Heart right ventricle (tissue), 16 donors: ENCODE data around the gene PGRMC2. TPM values are rescaled to one million over a fixed set of nuclear protein-coding genes. Genes with fewer than 3 reads are reported as not detected.
"Not testable (repeated sequence)": the region's sequence is repeated elsewhere in the genome, so short reads cannot be mapped to it uniquely, and the experiment has no call there.

ENCODE experiments used
- ATAC-seq, 8 donors: fragments of 200-7000 bp; cut with Tn5 transposase; one replicate each; pipeline ENCODE4 v1.9.1; 2020; ENCODE audit warnings: mild to moderate bottlenecking in 8 of 8, moderate library complexity in 8 of 8, moderate number of reproducible peaks in 1 of 8
- DNase-seq, 2 donors: peaks; one replicate each; pipeline ENCODE4 v3.0.0-alpha.2; 2020
- H3K27ac ChIP-seq, 10 donors: fragments of 200-600 bp; sonication (generic) in 2 of 10; one replicate each; pipeline versions ENCODE4 v1.5.0 to v1.8.0; 2020 to 2022; ENCODE audit warnings: mild to moderate bottlenecking in 3 of 10
- H3K27me3 ChIP-seq, 7 donors: fragments of 200-600 bp; one replicate each; pipeline ENCODE4 v1.8.0; 2021 to 2022; ENCODE audit warnings: mild to moderate bottlenecking in 2 of 7
- H3K36me3 ChIP-seq, 9 donors: fragments of 200-600 bp; sonication (generic) in 1 of 9; one replicate each; pipeline versions ENCODE4 v1.5.0 to v1.8.0; 2020 to 2022; ENCODE audit warnings: mild to moderate bottlenecking in 2 of 9
- H3K4me1 ChIP-seq, 9 donors: fragments of 200-600 bp; sonication (generic) in 1 of 9; one replicate each; pipeline versions ENCODE4 v1.5.0 to v1.8.0; 2020 to 2022; ENCODE audit warnings: mild to moderate bottlenecking in 4 of 9
- H3K4me3 ChIP-seq, 10 donors: fragments of 200-600 bp; sonication (generic) in 2 of 10; one replicate each; pipeline versions ENCODE4 v1.5.0 to v1.8.0; 2020 to 2022; ENCODE audit warnings: mild to moderate bottlenecking in 7 of 10, moderate library complexity in 2 of 10
- H3K9me3 ChIP-seq, 11 donors: fragments of 200-600 bp in 10 of 11; sonication (generic) in 2 of 11; one replicate each; pipeline versions ENCODE4 v1.5.0 to v1.8.0; 2013 to 2022; ENCODE audit warnings: mild to moderate bottlenecking in 2 of 11, control low read depth in 1 of 11, moderate library complexity in 1 of 11
- CTCF ChIP-seq, 9 donors: fragments of 200-600 bp; sonication (generic) in 2 of 9; IDR thresholded peaks; one replicate each; pipeline versions ENCODE4 v1.5.0 to v1.8.0; 2021 to 2022; ENCODE audit warnings: antibody characterized with exemption in 9 of 9, mild to moderate bottlenecking in 5 of 9, moderate library complexity in 1 of 9
- WGBS, 2 donors: extraction: QIAGEN DNeasy Blood & Tissue Kit; methylation state at CpG; one replicate each; pipeline ENCODE4 v1.1.7; 2013; ENCODE audit warnings: inconsistent platforms in 1 of 2; 5-methylcytosine and 5-hydroxymethylcytosine counted together
- intact Hi-C, 10 donors: fragments of 100-400 bp; cut with DNase I; formaldehyde crosslinking; loops; one replicate each; pipeline versions ENCODE4 v1.11.1 to v1.14.2; 2022
- polyA plus RNA-seq, 2 donors: library from polyadenylated mRNA; stranded (reverse); fragments of 200-250 nt; gene quantifications; one replicate each; pipeline ENCODE4 v1.2.3, GENCODE V29; 2013
- total RNA-seq, 10 donors: library from RNA; stranded (reverse); fragmentation: NEBNext Ultra II Directional in 3 of 10; extraction: Animal tissue kit (Norgen Biotek cat#: 25700) in 3 of 10; gene quantifications; one replicate each; pipeline versions ENCODE4 v1.2.1 to v1.2.4, GENCODE V29; 2021 to 2023
- donor health status: Arrhythmogenic right ventricular cardiomyopathy.
- donor health status: ischemic (EF 13 %, LVEDD 7.1; RV severe dilation, severe dysfunction).
- donor health status: healthy with polysubstance abuse.
- donor health status: DM: no; HTN: yes; CAD: no.
- donor health status: DM: no; HTN: no; CAD: no.
- donor health status: ischemic (EF 25% LVEDD 6.9; RV normal size, moderate dysfunction).
- donor health status: ischemic (EF 25% LVEDD 5.7; RV mildly dilated, moderate dysfunction).
- donor health status: healthy.
- donor health status: DM: yes; HTN: yes; CAD: no.
- donor health status: Ischemic cardiomyopathy.
- donor health status: ischemic (EF 35%, LVEDD 5.7; RV mildly dilated, moderate dysfunction).
- donor health status: nonischemic (EF 11% LVEDD 7.7; RV severe dilation, severe dysfunction).
- donor health status: DM: yes; HTN: yes; CAD: no.
- donor health status: PGD.
- donor health status: ischemic (EF 29% LVEDD 5.4; RV normal size, mild dysfunction).
- donor health status: nonischemic (EF 23%, LVEDD 6.1; RV moderate dilation, normal function).

Gene PGRMC2
- total and polyA plus RNA-seq, 12 donors = 26.0 to 78.9 (median 66.6) TPM

- no peak overlapping the region for H3K27ac ChIP-seq
- H3K4me3 ChIP-seq = no peak overlapping the region
- no peaks in the 10 kb centered on the region for H3K4me1 ChIP-seq
- H3K36me3 ChIP-seq = no peaks in the 10 kb centered on the region
- no peak for DNase-seq
- no peaks in the 10 kb centered on the region for H3K27me3 ChIP-seq
- ATAC-seq = no peak
- H3K9me3 ChIP-seq = no peaks in the 10 kb centered on the region
- intact Hi-C loops = no loop called here
- TF ChIP-seq CTCF (IDR thresholded peaks at IDR 0.05) = no peak
- 44 to 50% methylated on average over 1 of the region's 1 CpG for WGBS, 2 donors
Measured at GRCh38 chr4:128256539-128256938, 31.1 kb downstream of the PGRMC2 start.

DNA sequence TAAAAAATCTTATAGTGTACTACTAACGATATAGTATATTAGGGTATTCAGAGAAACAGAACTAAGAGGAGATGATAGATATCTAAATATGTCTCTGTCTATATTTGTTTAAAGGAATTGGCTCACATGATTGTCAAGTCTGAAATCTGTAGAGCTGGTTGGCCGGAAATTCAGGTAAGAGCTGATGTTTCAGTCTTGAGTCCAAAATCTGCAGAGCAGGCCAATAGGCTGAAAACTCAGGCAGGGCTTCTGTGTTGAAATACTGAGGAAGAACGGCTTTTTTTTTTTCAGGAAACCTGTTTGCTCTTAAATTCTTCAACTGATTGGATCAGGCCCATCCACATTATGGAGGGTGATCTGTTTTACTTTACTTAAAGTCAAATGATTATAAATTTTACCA, 31.7 kb downstream of the PGRMC2 start:
- H3K36me3 ChIP-seq = no peaks in the 10 kb centered on the region
- H3K4me3 ChIP-seq = no peak overlapping the region
- ATAC-seq (no peak), DNase-seq (no peak)
- 91 to 95% methylated on average over 3 of the region's 3 CpGs for WGBS, 2 donors
- no peaks in the 10 kb centered on the region for H3K4me1 ChIP-seq
- no peaks in the 10 kb centered on the region for H3K9me3 ChIP-seq
- H3K27me3 ChIP-seq = no peaks in the 10 kb centered on the region
- H3K27ac ChIP-seq = no peak overlapping the region
- intact Hi-C loops = no loop called here
- no peak for TF ChIP-seq CTCF (IDR thresholded peaks at IDR 0.05)

GRCh38 chr4:128249787-128250668, 37.6 kb downstream of the PGRMC2 start:
- ATAC-seq = no peak
- H3K36me3 ChIP-seq = no peaks in the 10 kb centered on the region
- peaks cover 0 to 31% (median 6%) of the 10 kb centered on the region in 11 donors for H3K9me3 ChIP-seq
- no peak for TF ChIP-seq CTCF (IDR thresholded peaks at IDR 0.05)
- H3K27me3 ChIP-seq = no peaks in the 10 kb centered on the region
- H3K4me1 ChIP-seq = no peaks in the 10 kb centered on the region
- intact Hi-C loops = no loop called here
- H3K27ac ChIP-seq = no peak overlapping the region
- H3K4me3 ChIP-seq = no peak overlapping the region
- no peak for DNase-seq
- 61% methylated on average over 4 of the region's 4 CpGs for WGBS, 2 donors

DNA sequence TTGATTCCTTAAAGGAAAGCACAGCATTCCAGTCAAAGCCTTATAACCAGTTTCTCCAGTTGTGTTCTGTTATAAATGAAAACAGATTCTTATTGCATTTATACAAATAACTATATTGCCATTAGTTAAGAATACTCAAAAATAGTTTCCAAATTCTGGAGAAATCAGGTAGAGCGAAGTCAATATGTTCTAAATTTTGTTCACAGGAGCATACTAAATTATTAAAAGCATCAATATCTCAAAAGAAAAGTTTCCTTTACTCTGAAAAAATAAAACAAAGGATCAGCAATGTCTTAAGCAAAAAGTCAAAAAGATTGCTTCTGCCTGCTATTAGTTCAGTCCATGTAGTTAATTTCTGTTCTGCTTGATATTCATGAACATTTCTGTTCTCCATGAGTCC, 39.7 kb downstream of the PGRMC2 start:
- Histone ChIP-seq H3K4me3 (no peak overlapping the region), H3K27ac (no peak overlapping the region), H3K9me3 (peaks cover 0 to 31% (median 6%) of the 10 kb centered on the region in 11 donors), H3K27me3 (no peaks in the 10 kb centered on the region), H3K4me1 (no peaks in the 10 kb centered on the region), H3K36me3 (no peaks in the 10 kb centered on the region)
- ATAC-seq (no peak), DNase-seq (no peak)
- 99 to 100% methylated on average over 1 of the region's 1 CpG for WGBS, 2 donors
- TF ChIP-seq CTCF (IDR thresholded peaks at IDR 0.05) = no peak
- intact Hi-C loops = no loop called here

GRCh38 chr4:128245391-128245790, 42.2 kb downstream of the PGRMC2 start:
- H3K4me3 ChIP-seq, H3K27ac ChIP-seq, H3K27me3 ChIP-seq, H3K36me3 ChIP-seq, intact Hi-C loops, ATAC-seq, H3K4me1 ChIP-seq, DNase-seq: not testable (repeated sequence)
- peaks cover 0 to 28% (median 3%) of the 10 kb centered on the region in 11 donors for H3K9me3 ChIP-seq
- 84 to 90% methylated on average over 5 of the region's 5 CpGs for WGBS, 2 donors
